Activated T-helper 1 cell treated with anti-CD3 and anti-CD28 coated beads, Interleukin-12 subunit alpha, Interleukin-12 subunit beta, Interleukin-2, Interleukin-4 antibody, amounts not matched to agents 30 ng/mL and 10 ng/mL and 1 ng/mL, durations not matched to agents 14 hours and 24 hours and 36 hours (primary cell): Measurements from ENCODE around the gene EIF3L. TPM values are rescaled to one million over a fixed set of nuclear protein-coding genes. Genes with fewer than 3 reads are reported as not detected.

Source experiments
- DNase-seq: peaks from one replicate; pipeline ENCODE4 v3.0.0; 2021; ENCODE audit warnings: low spot score
- H3K27ac Mint-ChIP-seq: one replicate; pipeline ENCODE4 v1.8.0; 2021; ENCODE audit warnings: mild to moderate bottlenecking, mixed read lengths
- H3K27me3 Mint-ChIP-seq: one replicate; pipeline ENCODE4 v1.8.0; 2022; ENCODE audit warnings: mild to moderate bottlenecking, moderate library complexity, mixed read lengths; ENCODE audit not compliant: insufficient read depth
- H3K36me3 Mint-ChIP-seq: one replicate; pipeline ENCODE4 v1.8.0; 2021; ENCODE audit warnings: low read depth, mixed read lengths
- H3K4me1 Mint-ChIP-seq: one replicate; pipeline ENCODE4 v1.8.0; 2021; ENCODE audit warnings: low read depth, mixed read lengths
- H3K4me3 Mint-ChIP-seq: one replicate; pipeline ENCODE4 v1.8.0; 2021; ENCODE audit warnings: mild to moderate bottlenecking, moderate library complexity, mixed read lengths
- H3K9me3 Mint-ChIP-seq: one replicate; pipeline ENCODE4 v1.8.0; 2021; ENCODE audit warnings: mixed read lengths
- intact Hi-C: fragments of 100-400 bp; cut with micrococcal nuclease; formaldehyde crosslinking; loops from one replicate; pipeline ENCODE4 v1.15.1; 2024
- total RNA-seq: library from RNA; stranded (reverse); gene quantifications from 2 replicates; pipeline ENCODE4 v1.2.3, GENCODE V29; 2022

EIF3L gene
- total RNA-seq, 1 donor from 2014 or later = 441 TPM

GRCh38 chr22:37905534-37906363 is 56.5 kb downstream of the EIF3L start, which contains the start of gene MICALL1:
Gene MICALL1, plus strand, starts transcription at chr22:37906297. Its CDS starts 126 bp downstream, at chr22:37906423.
- peak; percentile 67 for DNase-seq
- peaks cover 4% of the 10 kb centered on the region for H3K27me3 Mint-ChIP-seq
- no peaks in the 10 kb centered on the region for H3K36me3 Mint-ChIP-seq
- intact Hi-C loops = loop anchor here (1.0 to 2.0 kb wide), 3 partner anchors 9 to 47 kb away; partner anchors contain the start of genes C22orf23 and POLR2F
- H3K4me3 Mint-ChIP-seq = peak within 1 kb of the TSS; percentile 85
- H3K27ac Mint-ChIP-seq = peak within 1 kb of the TSS; percentile 89
- H3K4me1 Mint-ChIP-seq = peaks cover 26% of the 10 kb centered on the region
- H3K9me3 Mint-ChIP-seq = no peaks in the 10 kb centered on the region

DNA sequence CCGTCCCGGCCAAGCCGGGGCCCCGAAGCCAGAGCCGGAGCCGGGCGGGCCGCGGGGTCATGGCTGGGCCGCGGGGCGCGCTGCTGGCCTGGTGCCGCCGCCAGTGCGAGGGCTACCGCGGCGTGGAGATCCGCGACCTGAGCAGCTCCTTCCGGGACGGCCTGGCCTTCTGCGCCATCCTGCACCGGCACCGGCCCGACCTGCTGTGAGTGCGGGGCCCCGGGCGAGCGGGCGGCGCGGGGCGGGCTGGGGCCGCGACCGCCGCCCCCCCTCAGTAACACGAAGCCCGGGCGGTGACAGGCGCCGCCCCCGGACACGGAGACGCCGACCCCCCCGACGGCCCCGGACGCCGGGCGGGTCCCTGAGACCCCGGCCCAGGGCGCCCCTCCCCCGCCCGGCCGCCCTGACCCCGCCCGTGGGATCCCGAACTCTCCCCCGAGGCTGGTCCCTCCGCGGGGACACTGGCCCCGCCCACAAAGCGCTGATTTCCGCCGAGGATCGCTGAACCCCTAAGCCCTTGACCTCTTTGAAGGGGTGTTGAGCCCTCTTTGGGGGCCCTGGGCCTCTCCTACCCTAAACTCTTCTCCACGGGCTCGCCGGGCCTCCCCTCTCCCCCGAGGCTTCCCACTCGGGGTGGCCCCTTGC is 57.3 kb downstream of the EIF3L start:
- Mint-ChIP-seq H3K4me1 (peaks cover 32% of the 10 kb centered on the region), H3K9me3 (no peaks in the 10 kb centered on the region), H3K27ac (no peak overlapping the region), H3K4me3 (peak overlapping the region; percentile 81), H3K36me3 (no peaks in the 10 kb centered on the region), H3K27me3 (peaks cover 4% of the 10 kb centered on the region)
- DNase-seq = peak; percentile 37
- intact Hi-C loops = loop anchor here (1.0 to 2.0 kb wide), 3 partner anchors 10 to 46 kb away; partner anchors contain the start of genes C22orf23 and POLR2F

- no peak for DNase-seq
- H3K9me3 Mint-ChIP-seq = no peaks in the 10 kb centered on the region
- intact Hi-C loops = loop anchor here (2.0 kb wide), 1 partner anchor 46 kb away; the partner anchor contains the start of genes C22orf23 and POLR2F
- peak overlapping the region; percentile 81 for H3K4me3 Mint-ChIP-seq
- peaks cover 36% of the 10 kb centered on the region for H3K4me1 Mint-ChIP-seq
- H3K27ac Mint-ChIP-seq = peak overlapping the region; percentile 85
- H3K27me3 Mint-ChIP-seq = peaks cover 4% of the 10 kb centered on the region
- H3K36me3 Mint-ChIP-seq = no peaks in the 10 kb centered on the region
These were observed 58.1 kb downstream of the EIF3L start for GRCh38 chr22:37907036-37907954.

DNA sequence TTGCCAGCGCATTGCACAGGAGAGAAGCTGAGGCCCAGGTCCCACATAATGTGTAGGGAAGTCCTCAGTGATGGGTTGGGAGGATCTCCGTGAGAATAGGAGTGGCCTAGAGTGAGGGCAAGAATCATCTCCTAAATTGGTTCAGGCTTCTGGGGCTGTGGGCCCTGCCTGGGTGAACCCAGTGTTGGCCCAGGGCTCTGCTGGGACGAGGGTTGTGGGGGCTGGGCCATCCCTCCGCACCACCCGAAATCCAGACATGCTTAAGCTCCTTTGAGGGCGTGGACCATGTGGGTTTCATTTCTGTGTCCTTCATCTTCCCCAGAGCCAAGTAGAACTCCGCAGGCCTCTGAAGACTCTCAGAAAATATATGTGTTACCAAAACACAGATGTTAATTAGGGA is 60.5 kb downstream of the EIF3L start:
- Mint-ChIP-seq H3K27ac (no peak overlapping the region), H3K36me3 (peaks cover 3% of the 10 kb centered on the region), H3K27me3 (peaks cover 4% of the 10 kb centered on the region), H3K4me3 (no peak overlapping the region), H3K9me3 (no peaks in the 10 kb centered on the region), H3K4me1 (peaks cover 36% of the 10 kb centered on the region)
- no peak for DNase-seq
- intact Hi-C loops = no loop called here

DNA sequence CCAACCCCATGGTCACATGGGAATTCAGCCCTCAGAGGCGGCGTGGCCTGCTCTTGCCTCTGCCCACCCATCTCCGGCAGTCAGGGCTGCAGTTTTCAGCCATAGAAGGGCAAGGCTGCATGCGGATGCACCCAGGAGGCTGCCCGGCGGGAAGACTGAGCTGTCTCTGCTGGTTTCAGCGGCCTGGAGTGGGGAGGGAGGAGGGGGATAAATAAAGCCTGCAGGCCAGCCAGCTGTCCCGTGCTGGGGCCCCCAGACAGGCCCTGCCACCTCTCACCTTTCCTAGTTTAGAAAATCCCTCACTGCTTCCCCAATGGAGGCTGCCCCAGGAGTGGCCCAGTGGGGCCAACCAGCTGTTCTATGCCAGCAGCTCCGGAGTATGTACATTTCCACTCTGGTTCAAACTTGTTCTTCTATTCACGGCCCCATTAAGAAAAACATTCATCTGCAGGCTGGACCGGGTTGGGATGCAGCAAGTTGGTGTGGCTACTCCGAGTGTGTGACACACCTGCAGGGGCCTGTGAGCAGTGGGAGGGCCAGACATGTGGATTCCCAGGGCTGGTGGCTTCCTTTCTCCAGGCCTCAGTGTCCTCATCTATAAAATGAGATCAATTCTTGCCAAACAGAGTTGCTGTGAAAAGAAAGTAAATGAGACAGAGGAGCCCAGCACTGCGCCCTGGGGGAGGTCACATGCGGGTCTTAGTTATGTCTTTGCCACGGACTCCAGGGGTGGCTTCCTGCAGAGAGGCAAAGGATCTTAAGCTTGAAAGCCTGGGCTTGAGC is 61.9 kb downstream of the EIF3L start:
- intact Hi-C loops = no loop called here
- H3K27ac Mint-ChIP-seq = no peak overlapping the region

GRCh38 chr22:37911697-37912096 is 62.5 kb downstream of the EIF3L start:
- no peak overlapping the region for H3K4me3 Mint-ChIP-seq
- H3K9me3 Mint-ChIP-seq = no peaks in the 10 kb centered on the region
- H3K27ac Mint-ChIP-seq = no peak overlapping the region
- peaks cover 6% of the 10 kb centered on the region for H3K36me3 Mint-ChIP-seq
- DNase-seq = no peak
- H3K4me1 Mint-ChIP-seq = peaks cover 26% of the 10 kb centered on the region
- intact Hi-C loops = no loop called here
- no peaks in the 10 kb centered on the region for H3K27me3 Mint-ChIP-seq

More for the DNA sequence above, 61.9 kb downstream of the EIF3L start:
- Mint-ChIP-seq H3K4me3 (no peak overlapping the region), H3K36me3 (peaks cover 3% of the 10 kb centered on the region), H3K9me3 (no peaks in the 10 kb centered on the region), H3K4me1 (peaks cover 26% of the 10 kb centered on the region), H3K27me3 (no peaks in the 10 kb centered on the region)
- DNase-seq = no peak

DNA sequence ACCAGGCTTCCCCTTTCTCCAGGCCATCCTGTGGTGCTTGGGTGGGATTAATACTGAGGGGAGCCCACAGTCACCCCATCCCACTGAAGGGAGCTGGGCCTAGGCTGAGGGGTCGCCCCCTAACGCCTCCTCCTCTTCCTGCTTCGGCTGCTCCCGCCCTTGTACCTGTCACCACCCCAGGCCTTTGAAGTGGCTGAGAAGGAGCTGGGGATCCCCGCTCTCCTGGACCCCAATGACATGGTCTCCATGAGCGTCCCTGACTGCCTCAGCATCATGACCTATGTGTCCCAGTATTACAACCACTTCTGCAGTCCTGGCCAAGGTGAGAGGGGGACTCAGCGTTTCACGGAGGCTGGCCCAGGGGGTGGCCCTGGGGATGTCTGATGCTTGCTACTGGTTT is 63.0 kb downstream of the EIF3L start:
- no peak overlapping the region for H3K4me3 Mint-ChIP-seq
- peaks cover 6% of the 10 kb centered on the region for H3K36me3 Mint-ChIP-seq
- H3K4me1 Mint-ChIP-seq = peaks cover 23% of the 10 kb centered on the region
- intact Hi-C loops = no loop called here
- no peak overlapping the region for H3K27ac Mint-ChIP-seq
- H3K27me3 Mint-ChIP-seq = no peaks in the 10 kb centered on the region
- no peaks in the 10 kb centered on the region for H3K9me3 Mint-ChIP-seq
- DNase-seq = no peak

- Mint-ChIP-seq H3K9me3 (no peaks in the 10 kb centered on the region), H3K4me3 (no peak overlapping the region), H3K36me3 (peaks cover 6% of the 10 kb centered on the region), H3K27me3 (no peaks in the 10 kb centered on the region), H3K27ac (no peak overlapping the region), H3K4me1 (peaks cover 14% of the 10 kb centered on the region)
- intact Hi-C loops = no loop called here
- DNase-seq = no peak
These were observed 64.1 kb downstream of the EIF3L start for GRCh38 chr22:37913233-37913721.

DNA sequence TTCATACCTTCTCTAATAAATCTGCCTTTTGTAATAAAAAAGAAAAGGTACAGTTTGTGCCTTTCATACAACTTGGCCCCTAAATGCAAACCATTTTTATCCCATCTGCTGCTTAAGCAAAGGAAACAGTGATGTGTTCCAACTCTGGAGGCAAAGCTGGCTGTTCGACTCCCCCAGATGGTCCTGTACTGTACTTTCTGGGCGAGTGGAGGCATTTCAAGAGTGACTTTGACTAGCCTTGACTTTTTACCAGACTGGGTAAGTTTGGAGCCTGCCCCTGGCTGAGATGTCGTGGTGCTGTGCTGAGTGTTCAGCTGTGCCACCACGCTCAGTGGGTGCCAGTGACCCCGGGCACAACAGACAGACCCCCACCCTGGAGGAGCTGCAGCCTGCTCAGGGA is 67.1 kb downstream of the EIF3L start:
- intact Hi-C loops = no loop called here
- no peaks in the 10 kb centered on the region for H3K27me3 Mint-ChIP-seq
- peaks cover 13% of the 10 kb centered on the region for H3K4me1 Mint-ChIP-seq

DNA sequence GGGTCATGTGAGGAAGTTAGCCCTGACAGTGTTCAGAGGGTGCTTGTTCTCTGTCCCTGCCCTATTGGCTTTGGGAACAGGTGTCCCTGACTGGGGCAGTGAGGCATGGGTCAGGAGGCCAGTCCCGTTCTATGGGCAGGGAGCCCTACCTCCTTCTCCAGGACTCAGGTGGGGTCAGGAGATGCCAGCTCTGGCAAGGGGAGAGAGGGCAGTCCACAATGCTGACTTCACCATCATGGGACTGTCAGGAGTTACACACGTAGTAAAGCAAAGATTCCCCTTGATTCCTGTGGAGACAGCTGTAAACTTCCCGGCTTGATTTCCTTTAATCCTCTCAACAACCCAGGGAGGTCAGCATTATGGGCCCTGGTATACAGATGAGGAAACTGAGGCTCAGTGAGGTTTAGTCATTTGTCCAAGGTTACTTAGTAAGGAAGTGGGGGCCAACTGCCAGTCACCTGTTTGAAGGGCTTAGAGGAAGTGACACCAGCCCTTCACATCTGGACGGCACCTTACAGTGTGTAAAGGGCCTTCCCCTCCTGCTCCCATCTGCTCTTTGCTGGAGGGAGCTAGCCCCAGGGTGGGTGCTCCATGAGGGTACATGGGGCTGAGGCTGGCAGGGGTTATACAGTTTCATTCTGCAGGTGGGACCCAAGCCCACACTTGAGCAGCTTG is 68.8 kb downstream of the EIF3L start:
- Mint-ChIP-seq H3K4me1 (peaks cover 7% of the 10 kb centered on the region), H3K9me3 (no peaks in the 10 kb centered on the region), H3K27ac (no peak overlapping the region), H3K4me3 (no peak overlapping the region), H3K27me3 (no peaks in the 10 kb centered on the region), H3K36me3 (peaks cover 10% of the 10 kb centered on the region)
- no peak for DNase-seq
- intact Hi-C loops = no loop called here

More for the DNA sequence above, 67.1 kb downstream of the EIF3L start:
- Mint-ChIP-seq H3K9me3 (no peaks in the 10 kb centered on the region), H3K36me3 (peaks cover 8% of the 10 kb centered on the region), H3K27ac (no peak overlapping the region), H3K4me3 (no peak overlapping the region)
- no peak for DNase-seq

- Mint-ChIP-seq H3K27ac (no peak overlapping the region), H3K9me3 (no peaks in the 10 kb centered on the region)
These were observed 69.5 kb downstream of the EIF3L start for GRCh38 chr22:37918580-37919270.

More at GRCh38 chr22:37918580-37919270, 69.5 kb downstream of the EIF3L start:
- Mint-ChIP-seq H3K36me3 (peaks cover 8% of the 10 kb centered on the region), H3K27me3 (no peaks in the 10 kb centered on the region), H3K4me3 (no peak overlapping the region), H3K4me1 (peaks cover 7% of the 10 kb centered on the region)
- intact Hi-C loops = no loop called here
- DNase-seq = no peak
